ENCODE measurements around the gene CFAP69. TPM values are rescaled to one million over a fixed set of nuclear protein-coding genes. Genes with fewer than 3 reads are reported as not detected.

CFAP69 gene
- total RNA-seq (2021; fragmentation: NEBNext Ultra II Directional; extraction: Animal tissue kit (Norgen Biotek cat#: 25700)), result 1 to 10 TPM in 4 of 6 experiments, under 1 TPM in 2; 0.71 to 2.4 (median 1.2) TPM
- long read RNA-seq, result 0 reads

GRCh38 chr7:90244909-90245851 lies at the start of gene CFAP69:
Gene CFAP69, plus strand, starts transcription at chr7:90245174. Its CDS starts 251 bp downstream, at chr7:90245425.
- TF ChIP-seq CTCF (IDR thresholded peaks at IDR 0.05), result peak; percentile 46
- H3K27me3 Mint-ChIP-seq (ENCODE audit: insufficient read depth), result peaks cover 3% of the 10 kb centered on the region; the same call in 1 of the 2 replicates
- peak within 1 kb of the TSS; percentile 92 for H3K27ac Mint-ChIP-seq
- DNase-seq, result peak; percentile 79
- peaks cover 43% of the 10 kb centered on the region for H3K4me1 Mint-ChIP-seq (ENCODE audit: low read depth)
- H3K9me3 Mint-ChIP-seq, result no peaks in the 10 kb centered on the region
- peak within 1 kb of the TSS; percentile 91 for H3K4me3 Mint-ChIP-seq
- H3K36me3 Mint-ChIP-seq (ENCODE audit: low read depth), result no peaks in the 10 kb centered on the region

GRCh38 chr7:90201500-90202195 lies 43.3 kb upstream of the CFAP69 start:
- no peak overlapping the region for H3K27ac Mint-ChIP-seq
- H3K4me1 Mint-ChIP-seq (ENCODE audit: low read depth), result no peaks in the 10 kb centered on the region
- H3K9me3 Mint-ChIP-seq, result no peaks in the 10 kb centered on the region
- TF ChIP-seq CTCF (IDR thresholded peaks at IDR 0.05), result no peak
- no peaks in the 10 kb centered on the region for H3K36me3 Mint-ChIP-seq (ENCODE audit: low read depth)
- no peaks in the 10 kb centered on the region for H3K27me3 Mint-ChIP-seq (ENCODE audit: insufficient read depth)
- no peak for DNase-seq
- H3K4me3 Mint-ChIP-seq, result no peak overlapping the region

GRCh38 chr7:90207956-90208355 lies 37.0 kb upstream of the CFAP69 start:
- Mint-ChIP-seq H3K4me1 (ENCODE audit: low read depth) (peaks cover 16% of the 10 kb centered on the region), H3K36me3 (ENCODE audit: low read depth) (no peaks in the 10 kb centered on the region), H3K9me3 (no peaks in the 10 kb centered on the region), H3K27me3 (ENCODE audit: insufficient read depth) (no peaks in the 10 kb centered on the region), H3K27ac (no peak overlapping the region), H3K4me3 (no peak overlapping the region)
- TF ChIP-seq CTCF (IDR thresholded peaks at IDR 0.05), result no peak
- DNase-seq, result no peak

GRCh38 chr7:90209776-90210175 lies 35.2 kb upstream of the CFAP69 start:
- DNase-seq, result no peak
- H3K36me3 Mint-ChIP-seq (ENCODE audit: low read depth), result no peaks in the 10 kb centered on the region
- H3K4me1 Mint-ChIP-seq (ENCODE audit: low read depth), result peaks cover 16% of the 10 kb centered on the region
- no peaks in the 10 kb centered on the region for H3K9me3 Mint-ChIP-seq
- H3K27ac Mint-ChIP-seq, result no peak overlapping the region
- TF ChIP-seq CTCF (IDR thresholded peaks at IDR 0.05), result no peak
- no peaks in the 10 kb centered on the region for H3K27me3 Mint-ChIP-seq (ENCODE audit: insufficient read depth)
- no peak overlapping the region for H3K4me3 Mint-ChIP-seq

- Mint-ChIP-seq H3K4me1 (ENCODE audit: low read depth) (peaks cover 16% of the 10 kb centered on the region), H3K9me3 (no peaks in the 10 kb centered on the region), H3K27me3 (ENCODE audit: insufficient read depth) (no peaks in the 10 kb centered on the region), H3K27ac (peak overlapping the region; percentile 82; the same call in 1 of the 2 replicates), H3K36me3 (ENCODE audit: low read depth) (no peaks in the 10 kb centered on the region), H3K4me3 (no peak overlapping the region)
- TF ChIP-seq CTCF (IDR thresholded peaks at IDR 0.05), result no peak
- no peak for DNase-seq
Observed at GRCh38 chr7:90210475-90210874, 34.5 kb upstream of the CFAP69 start.
